GM18502 (cell line): ENCODE measurements around the gene HCFC1R1.

Source experiments
- ATAC-seq: cut with Tn5 transposase; IDR thresholded peaks from one replicate; pipeline ENCODE4 v1.9.1; 2021; ENCODE audit warnings: mild to moderate bottlenecking; ENCODE audit not compliant: unreplicated experiment, poor library complexity

Gene HCFC1R1

DNA sequence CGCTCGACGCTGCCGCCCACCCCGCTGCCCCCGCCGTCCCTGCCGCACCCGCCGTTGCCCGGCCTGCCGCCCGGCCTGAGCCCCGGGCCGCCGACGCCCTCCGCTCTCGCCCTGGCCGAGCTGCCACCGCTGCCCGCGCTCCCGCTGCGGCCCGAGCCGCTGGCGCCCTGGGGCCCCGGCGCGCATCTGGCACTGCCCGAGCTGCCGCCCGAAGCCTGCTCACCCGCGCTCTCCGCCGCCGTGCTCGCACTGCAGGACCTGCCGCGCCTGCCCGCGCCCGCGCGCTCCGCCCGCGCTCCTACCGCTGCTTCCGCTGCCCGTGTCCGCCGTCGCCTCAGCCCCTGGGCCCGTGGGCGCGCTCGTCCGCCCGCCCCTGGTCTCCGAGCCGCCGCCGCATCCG, 19.4 kb downstream of the HCFC1R1 start:
- peak; percentile 26 for ATAC-seq

DNA sequence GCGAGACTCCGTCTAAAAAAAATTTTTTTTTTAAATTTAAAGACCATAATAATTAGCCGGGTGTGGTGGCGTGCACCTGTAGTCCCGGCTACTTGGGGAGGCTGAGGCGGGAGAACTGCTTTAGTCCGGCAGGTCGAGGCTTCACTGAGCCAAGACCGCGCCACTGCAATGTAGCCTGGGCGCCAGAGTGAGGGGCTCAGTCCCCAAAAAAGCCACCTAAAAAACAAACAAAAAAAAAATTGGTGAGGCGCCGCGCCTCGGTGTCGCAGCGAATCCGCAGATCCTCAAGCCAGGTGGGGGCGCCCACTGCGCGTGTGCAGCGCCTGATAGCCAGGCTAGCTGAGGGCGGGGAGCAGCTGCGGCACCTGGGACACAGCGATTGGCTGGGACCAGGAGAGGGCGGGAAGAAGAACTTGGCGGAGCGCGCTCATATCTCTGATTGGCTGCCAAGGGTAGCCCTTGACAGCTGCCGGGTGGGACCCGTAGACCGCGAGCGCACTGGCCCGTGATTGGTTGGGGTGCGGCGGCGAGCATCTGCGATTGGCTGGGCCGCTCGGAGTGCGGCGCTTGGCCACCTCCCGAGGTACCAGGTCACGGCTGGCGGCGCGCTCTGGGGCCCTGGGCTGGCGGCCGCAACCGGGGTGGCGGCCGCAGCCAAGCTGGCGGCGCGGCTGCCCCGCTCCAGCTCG, 20.0 kb downstream of the HCFC1R1 start:
- peak; percentile 95 for ATAC-seq

GRCh38 chr16:3001316-3001715, 22.4 kb downstream of the HCFC1R1 start:
- ATAC-seq: no peak

DNA sequence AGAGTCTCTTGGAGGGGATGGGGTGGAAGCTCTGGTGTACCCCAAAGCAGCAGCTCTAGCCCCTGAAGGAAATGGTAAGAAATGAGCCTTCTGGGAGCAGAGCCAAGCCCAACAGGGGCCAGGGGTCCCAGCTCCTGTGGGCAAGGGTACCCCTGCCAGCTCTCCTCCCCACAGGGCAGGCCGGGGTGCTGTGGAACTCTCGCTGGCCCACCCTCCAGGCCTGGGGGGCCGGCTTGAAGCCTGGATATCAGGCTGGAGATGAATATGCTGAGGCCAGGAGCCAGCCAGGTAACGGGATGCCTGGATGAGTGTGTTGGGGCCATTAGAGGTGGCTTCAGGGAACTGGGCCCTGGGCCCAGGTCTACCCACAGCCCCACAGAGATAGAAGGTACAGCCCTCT, 23.2 kb downstream of the HCFC1R1 start:
- no peak for ATAC-seq

DNA sequence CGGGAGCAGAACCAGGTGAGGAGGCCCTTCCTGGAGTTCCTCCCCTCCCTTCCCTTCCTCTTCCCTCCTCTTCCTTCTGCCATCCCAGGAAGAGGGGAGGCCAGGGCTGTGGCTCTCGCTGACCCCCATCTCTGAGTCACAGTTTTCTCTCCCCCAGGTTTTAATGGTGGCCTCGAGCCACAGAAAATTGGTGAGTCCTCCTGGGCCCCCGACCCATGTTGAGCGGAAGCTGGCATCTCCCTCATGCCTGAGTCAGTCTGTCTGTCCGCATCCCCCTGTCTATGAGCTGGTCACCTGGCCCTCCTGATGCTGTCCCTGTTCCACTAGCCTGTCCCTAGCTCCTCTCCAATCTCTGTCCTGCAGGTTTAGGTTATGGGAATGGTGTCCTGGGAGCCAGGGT, 23.8 kb downstream of the HCFC1R1 start:
- no peak for ATAC-seq

DNA sequence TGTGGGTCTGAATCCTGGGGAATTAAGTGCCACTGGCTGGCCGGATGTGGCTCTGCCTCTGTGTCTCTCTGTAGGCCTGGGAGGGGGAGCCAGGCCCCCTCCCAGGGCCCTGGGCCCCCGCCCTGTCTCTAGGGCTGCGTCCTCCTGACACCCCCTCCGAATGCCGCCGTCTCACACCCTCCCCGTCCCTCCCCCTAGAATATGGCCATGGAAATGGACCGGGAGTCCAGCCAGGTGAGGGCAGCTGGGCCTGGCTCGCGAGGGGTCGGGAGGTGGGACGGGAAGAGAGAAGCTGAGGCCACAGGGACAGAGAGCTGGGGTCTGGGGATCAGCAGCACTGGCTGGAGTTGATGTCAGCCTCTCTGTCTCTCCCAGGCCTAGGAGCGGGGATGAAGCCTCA, 27.4 kb downstream of the HCFC1R1 start:
- no peak for ATAC-seq

- ATAC-seq: no peak
These were observed 31.2 kb downstream of the HCFC1R1 start for GRCh38 chr16:2992383-2993081.

DNA sequence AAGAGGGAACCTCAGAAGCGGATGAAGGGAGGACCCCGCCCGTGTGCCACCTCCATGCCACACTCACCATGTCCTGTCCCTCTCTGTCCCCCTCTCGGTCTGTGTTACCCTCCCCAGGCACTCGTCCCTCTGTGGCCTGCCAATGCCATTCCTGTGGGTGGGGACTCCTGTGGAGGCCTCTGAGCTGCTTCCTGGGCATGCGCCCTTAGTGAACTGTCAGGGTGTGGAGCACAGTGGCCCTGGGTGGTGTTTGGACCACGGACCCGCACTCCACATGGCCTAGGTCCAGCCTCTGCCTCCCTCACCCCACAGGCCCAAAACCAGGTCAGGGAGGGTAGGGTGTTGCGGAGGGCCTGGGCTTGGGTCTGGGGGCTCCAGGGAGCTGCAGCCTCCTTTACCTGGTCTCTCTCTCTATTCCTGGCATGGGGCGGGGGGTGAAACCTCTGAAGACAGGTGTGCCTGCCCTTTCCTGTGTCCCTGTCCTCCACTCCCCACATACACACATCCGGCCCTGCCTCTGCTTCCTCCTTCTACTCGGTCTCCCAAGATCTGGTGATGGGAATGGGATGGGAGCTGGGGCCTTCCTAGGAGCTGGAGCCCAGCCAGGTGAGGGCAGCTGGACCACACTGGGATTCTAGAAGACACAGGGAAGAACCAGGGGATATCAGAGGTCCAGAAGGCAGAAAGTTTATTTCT, 32.0 kb downstream of the HCFC1R1 start:
- no peak for ATAC-seq

DNA sequence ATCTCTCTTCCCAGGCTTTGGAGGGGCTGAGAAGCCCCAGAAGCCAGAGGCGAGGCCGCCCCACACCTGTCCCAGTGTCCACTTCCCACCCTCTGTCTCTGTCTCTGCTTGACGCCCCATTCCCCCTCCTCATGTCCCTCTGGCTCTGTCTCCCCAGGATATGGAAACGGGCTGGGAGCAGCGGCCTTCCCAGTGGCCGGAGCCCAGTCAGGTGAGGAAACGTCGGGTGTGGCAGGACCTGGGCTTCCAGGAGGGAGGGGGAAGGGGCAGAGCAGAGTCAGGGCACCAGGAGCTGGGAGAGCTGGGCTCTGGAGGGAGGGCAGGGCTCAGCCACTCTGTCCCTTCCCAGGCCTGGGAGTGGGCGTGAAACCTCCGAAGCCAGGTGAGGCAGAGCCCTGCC, 32.9 kb downstream of the HCFC1R1 start:
- no peak for ATAC-seq

GRCh38 chr16:2988590-2989099, 35.1 kb downstream of the HCFC1R1 start:
- no peak for ATAC-seq

GRCh38 chr16:2987833-2988232, 35.9 kb downstream of the HCFC1R1 start:
- ATAC-seq: no peak

GRCh38 chr16:2987286-2987685, 36.5 kb downstream of the HCFC1R1 start:
- ATAC-seq: no peak

GRCh38 chr16:2986623-2987188, 37.0 kb downstream of the HCFC1R1 start:
- ATAC-seq: no peak

DNA sequence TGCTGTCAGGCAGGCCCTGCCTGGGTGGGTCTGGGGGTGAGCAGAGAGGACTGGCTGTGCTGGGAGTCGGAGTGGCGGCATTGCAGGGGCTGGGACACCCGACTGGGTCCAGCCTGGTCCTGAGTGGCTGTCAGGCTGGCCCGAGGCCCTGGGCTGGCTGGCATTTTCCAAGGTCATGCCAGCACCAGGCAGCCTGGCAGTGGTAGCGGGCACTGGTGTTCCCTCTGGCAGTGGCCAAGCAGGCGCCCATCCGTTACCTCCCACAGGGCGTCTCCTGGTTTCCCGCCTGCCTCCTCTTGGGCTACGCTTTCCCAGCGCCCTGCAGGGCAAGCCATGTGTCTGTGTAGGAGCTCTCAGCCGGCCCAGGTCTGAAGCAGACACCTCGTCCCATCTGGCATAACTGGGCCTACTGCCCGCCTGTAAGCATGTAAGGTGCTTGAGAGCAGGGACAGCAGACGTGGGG, 37.8 kb downstream of the HCFC1R1 start:
- ATAC-seq: no peak

- no peak for ATAC-seq
These were observed 38.3 kb downstream of the HCFC1R1 start for GRCh38 chr16:2985462-2985861.

DNA sequence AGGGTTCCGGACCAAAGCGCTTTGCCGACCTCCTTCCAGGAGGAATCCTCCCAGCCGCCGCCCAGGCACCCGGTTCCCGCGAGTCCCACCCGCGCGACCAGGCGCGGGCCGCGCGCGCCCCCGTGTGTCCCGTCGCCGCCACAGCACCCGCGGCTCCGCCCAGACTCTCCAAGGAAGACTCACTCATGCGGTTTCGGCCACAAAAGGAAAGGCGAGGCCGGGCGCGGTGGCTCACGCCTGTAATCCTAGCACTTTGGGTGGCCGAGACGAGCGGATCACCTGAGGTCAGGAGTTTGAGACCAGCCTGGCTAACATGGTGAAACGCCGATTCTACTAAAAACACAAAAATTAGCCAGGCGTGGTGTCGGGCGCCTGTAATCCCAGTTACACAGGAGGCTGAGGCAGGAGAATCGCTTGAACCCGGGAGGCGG, 40.0 kb downstream of the HCFC1R1 start:
- peak; percentile 38 for ATAC-seq

- ATAC-seq: no peak
These were observed 41.3 kb downstream of the HCFC1R1 start for GRCh38 chr16:2982402-2982801.

DNA sequence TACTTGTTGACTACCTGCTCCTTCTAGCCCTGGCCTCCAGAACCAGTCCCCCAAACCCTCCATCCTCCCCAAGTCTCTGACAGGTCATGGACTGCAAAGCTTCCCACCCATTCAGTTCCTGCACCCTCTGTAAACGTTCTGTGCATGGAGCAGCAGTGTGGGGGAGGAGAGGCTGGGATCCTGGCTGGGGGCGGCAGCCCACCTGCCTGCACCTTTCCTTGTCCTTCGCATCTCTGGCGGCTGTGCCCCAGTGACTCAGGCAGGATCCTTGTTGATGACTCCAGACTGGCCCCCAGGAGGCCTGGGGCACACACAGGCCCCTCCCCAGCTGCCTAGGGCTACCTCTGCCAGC, 41.9 kb downstream of the HCFC1R1 start:
- no peak for ATAC-seq

- no peak for ATAC-seq
These were observed 42.4 kb downstream of the HCFC1R1 start for GRCh38 chr16:2981177-2981898.
